COR-L47 (cell line): ENCODE measurements around the gene UCK2.

ENCODE experiments used
- DNase-seq: peaks from one replicate; lab custom pipeline; 2025; lab: John Stamatoyannopoulos, UW

Gene UCK2

GRCh38 chr1:165879946-165880345, 52.5 kb downstream of the UCK2 start:
- DNase-seq, result no peak

- DNase-seq, result no peak
Observed at GRCh38 chr1:165880993-165881392, 53.6 kb downstream of the UCK2 start.

- no peak for DNase-seq
Observed at GRCh38 chr1:165882168-165882837, 54.9 kb downstream of the UCK2 start.

GRCh38 chr1:165883056-165883455, 55.6 kb downstream of the UCK2 start:
- DNase-seq, result no peak

- no peak for DNase-seq
Observed at GRCh38 chr1:165884009-165884689, 56.7 kb downstream of the UCK2 start.

GRCh38 chr1:165884690-165885304, 57.4 kb downstream of the UCK2 start:
- DNase-seq, result peak; percentile 7

GRCh38 chr1:165885305-165885694, 57.9 kb downstream of the UCK2 start:
- no peak for DNase-seq

GRCh38 chr1:165886193-165886592, 58.8 kb downstream of the UCK2 start:
- DNase-seq, result no peak

- DNase-seq, result no peak
Observed at GRCh38 chr1:165886983-165887382, 59.6 kb downstream of the UCK2 start.

GRCh38 chr1:165887877-165888551, 60.6 kb downstream of the UCK2 start:
- no peak for DNase-seq

GRCh38 chr1:165888552-165888920, 61.1 kb downstream of the UCK2 start:
- DNase-seq, result no peak

GRCh38 chr1:165890684-165891083, 63.3 kb downstream of the UCK2 start:
- DNase-seq, result no peak

- no peak for DNase-seq
Observed at GRCh38 chr1:165891111-165891860, 63.9 kb downstream of the UCK2 start.

GRCh38 chr1:165892935-165893334, 65.5 kb downstream of the UCK2 start:
- no peak for DNase-seq

GRCh38 chr1:165893507-165893906, 66.1 kb downstream of the UCK2 start:
- DNase-seq, result no peak

GRCh38 chr1:165894591-165894990, 67.2 kb downstream of the UCK2 start:
- DNase-seq, result no peak

- no peak for DNase-seq
Observed at GRCh38 chr1:165895451-165895871, 68.0 kb downstream of the UCK2 start.

- no peak for DNase-seq
Observed at GRCh38 chr1:165896277-165896676, 68.9 kb downstream of the UCK2 start.

- DNase-seq, result no peak
Observed at GRCh38 chr1:165897326-165898303, 70.2 kb downstream of the UCK2 start.

- no peak for DNase-seq
Observed at GRCh38 chr1:165898837-165899236, 71.4 kb downstream of the UCK2 start.

- no peak for DNase-seq
Observed at GRCh38 chr1:165899461-165899941, 72.1 kb downstream of the UCK2 start.
